SH-SY5Y (cell line): ENCODE results near the gene EMC1.

Source experiments
- GATA2 ChIP-seq: IDR thresholded peaks from 2 replicates; pipeline ENCODE4 v1.6.1; 2011; ENCODE audit warnings: mild to moderate bottlenecking, low read depth, low read length
- GATA3 ChIP-seq: IDR thresholded peaks from 2 replicates; pipeline ENCODE4 v1.6.1; 2011; ENCODE audit warnings: low read depth, mild to moderate bottlenecking, low read length, moderate library complexity

Gene EMC1

DNA sequence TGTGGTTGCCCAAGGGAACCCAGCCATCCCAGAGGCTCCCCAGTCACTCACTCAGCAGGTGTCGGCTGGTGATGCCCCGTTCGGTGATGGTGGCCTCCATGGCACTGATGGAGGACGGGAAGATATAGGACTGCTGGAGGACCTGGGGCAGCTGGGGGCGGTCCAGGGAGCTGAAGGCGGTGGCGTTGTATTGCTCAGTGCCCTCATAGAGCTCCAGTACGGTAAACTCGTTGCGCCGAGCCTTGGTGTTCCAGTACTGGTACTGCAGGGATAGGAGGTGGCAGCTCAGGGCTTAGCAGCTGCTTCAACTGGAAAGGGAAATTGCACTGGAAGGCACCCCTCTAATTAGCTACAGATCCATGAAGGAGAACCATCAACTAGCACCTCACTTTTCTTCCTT lies 28.8 kb downstream of the EMC1 start:
- no peak for TF ChIP-seq GATA3
- TF ChIP-seq GATA2 = no peak

DNA sequence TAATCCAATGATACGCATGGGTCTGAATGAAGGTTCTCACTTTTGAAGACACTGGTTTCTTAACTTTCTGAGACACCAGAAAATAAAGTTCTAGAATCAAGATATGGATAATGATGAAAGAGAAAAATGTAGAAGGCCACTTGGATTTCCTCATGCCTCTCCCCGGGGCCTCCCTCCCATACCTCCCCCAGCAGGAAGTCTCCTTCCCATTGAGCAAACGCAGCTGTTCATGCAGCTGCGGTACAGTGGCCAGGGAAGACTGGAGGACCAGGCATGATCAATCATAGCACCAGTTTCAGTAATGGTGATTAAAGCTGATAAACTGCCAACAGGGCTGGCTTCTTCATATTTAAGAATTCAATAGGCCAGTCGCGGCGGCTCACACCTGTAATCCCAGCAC lies 30.3 kb downstream of the EMC1 start:
- no peak for TF ChIP-seq GATA3

DNA sequence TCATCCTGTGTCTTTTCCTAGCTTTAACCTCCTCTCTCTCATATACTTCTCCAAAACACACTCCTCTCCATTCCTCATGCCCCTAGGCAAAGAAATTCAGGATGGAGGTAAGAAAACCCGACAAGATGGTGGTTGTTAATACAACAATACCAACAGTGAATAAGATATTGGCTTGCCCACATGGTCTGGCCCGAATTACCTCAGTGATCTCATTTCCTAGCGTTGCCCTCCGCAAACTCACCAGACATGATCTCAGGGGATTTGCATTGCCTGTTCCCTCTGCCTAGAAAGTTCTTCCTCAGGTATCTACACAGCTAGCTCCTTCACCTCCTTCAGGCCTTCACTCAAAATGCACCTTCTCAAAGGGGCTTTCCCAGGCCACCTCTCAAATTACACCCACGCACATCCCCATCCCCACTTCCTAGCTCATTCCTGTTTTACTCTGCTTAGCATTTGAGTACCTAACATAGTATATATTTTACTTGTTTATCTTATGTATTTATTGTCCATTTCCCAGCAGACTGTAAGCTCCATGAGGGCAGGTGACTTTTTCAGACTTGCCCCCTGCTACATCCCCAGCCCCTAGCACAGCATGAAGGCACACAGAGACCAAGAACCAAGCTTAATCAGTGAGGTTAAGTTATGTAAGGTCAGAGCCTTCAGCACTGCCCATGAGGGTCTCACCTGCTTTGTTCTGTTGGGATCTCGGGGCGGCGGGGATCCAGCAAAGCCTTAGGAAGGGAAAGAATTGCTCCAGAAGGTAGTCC lies 31.1 kb downstream of the EMC1 start:
- TF ChIP-seq GATA2 (no peak), GATA3 (no peak)

DNA sequence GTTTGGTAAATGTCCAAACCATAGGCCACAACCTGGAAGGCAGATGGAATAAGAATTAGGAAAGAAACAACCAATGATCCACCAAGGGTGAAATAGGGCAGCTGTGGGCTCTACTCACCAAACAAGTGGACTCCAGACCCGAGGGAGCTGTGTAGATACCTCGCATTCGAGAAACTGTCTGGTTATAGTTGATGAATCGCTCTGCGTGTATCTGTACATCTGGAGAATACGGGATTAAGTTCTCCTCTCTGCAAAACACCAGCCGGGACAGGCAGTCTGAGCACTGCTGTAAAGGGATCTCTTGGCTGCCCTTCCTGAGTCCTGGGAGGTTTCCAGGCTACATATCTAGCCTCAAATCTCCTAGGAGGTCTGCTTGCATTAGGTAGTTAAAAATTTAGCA lies 31.9 kb downstream of the EMC1 start:
- no peak for TF ChIP-seq GATA3
- TF ChIP-seq GATA2 = no peak

DNA sequence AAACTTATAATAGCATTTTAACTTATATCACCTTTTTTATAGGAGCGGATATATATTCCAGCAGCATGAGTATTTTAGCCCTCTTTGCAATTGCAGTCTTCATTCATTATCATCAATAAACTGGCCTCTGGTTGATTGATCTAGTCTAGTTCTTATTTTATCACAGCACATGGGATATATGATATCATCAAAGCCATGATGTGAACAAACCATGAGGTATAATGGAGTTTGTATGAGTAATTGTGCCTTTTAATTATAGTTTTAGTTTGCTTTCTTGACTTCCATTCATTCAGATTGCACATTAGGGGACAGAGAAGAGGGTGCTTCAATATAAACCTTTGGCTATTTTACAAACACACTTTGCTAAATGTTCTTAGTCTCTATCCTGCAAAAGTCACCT lies 37.7 kb downstream of the EMC1 start:
- no peak for TF ChIP-seq GATA3
- no peak for TF ChIP-seq GATA2

DNA sequence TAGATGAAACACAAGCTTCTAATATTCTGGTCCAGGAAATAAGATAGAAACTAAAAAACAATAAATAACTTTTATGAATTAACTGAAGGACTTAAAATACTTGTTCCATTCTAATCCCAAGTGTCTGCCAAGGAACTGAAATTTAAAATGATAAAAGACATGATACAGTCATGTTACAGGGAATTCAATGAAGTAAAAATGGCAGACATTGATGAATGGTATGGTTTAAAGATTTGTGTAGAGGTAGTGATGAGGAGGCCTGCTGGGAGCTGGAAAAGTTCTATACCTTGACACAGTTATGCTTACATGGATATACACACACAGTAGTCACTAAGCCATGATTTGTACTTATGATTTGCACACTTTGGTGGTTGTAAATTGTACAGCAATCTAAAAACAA lies 39.2 kb downstream of the EMC1 start:
- TF ChIP-seq GATA2 = no peak
- TF ChIP-seq GATA3 = no peak

DNA sequence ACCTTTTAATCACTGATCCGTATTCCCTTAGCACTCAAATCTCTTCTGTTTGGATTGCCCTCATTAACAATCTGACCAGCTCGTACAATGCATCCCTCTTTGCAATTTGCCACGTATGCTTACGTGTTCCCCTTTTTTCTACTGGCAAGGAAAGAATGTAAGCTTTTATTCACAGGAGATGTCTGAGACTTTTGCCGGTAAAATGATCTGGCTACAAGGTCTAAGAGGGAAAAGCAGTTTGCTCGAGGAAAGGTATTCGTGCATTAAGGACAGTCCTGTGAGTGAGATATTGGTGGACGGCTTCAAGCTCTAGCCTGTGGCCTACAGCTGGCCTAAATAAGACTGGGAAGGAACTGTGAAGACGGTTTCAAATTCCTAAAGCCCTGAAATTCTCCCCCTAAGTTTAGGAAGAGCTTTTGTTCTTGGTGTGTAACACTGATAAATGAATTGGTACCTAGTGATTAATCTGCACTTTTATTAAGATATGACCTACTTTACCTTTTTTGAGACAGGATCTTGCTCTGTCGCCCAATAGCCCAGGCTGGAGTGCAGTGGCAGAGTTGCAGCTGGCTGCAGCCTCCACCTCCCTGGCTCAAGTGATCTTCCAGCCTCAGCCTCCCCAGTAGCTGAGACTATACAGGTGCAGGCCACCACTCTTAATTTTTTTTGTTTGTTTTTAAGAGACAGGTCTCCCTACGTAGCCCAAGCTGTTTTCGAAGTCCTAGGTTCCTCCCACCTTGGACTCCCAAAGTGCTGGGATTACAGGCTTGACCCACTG lies 40.4 kb downstream of the EMC1 start:
- TF ChIP-seq GATA3 (no peak), GATA2 (no peak)

DNA sequence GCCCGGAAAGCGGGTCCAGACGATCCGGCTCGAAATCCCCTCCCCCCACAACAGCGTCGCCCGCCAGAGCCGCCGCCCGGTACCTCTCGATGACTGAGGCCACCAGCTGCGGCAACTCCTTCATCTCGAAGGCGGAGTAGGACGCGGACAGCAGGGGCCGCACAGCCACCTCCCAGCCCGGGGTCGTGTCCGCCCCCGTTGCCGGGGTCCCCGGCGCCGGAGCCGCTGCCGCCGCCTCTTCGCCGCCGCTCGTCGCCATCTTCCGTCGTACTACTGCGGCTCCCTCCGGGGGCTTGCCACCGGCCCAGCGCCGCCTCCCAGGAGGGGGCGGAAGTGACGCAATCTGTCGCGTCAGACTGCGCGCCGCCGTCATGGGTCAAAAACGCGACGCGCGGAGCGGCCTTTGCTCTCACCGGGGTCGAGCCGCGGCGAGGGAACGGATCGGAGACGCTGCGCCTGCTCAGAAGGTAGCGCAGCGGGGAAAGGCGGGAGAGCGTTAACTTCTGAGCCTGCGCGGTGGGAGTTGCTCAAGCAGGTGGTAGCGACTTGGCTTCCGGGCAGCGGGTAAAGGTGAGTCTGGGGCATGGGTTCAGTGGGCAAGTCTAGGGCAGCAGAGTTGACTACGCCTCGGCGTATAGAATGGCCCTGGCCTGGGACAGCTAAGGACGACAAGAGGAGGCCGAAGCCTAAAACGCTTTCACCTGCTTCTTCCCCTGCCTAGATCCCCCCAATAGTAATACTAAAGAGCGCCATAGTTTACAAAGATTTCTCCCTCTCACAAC lies 41.1 kb downstream of the EMC1 start, which contains the start of gene UBR4:
TSS of gene UBR4 (minus strand) at position 277 of the 782 bp plus-strand sequence. CDS start at position 259, 18 bp downstream.
- TF ChIP-seq GATA3 (no peak), GATA2 (no peak)

DNA sequence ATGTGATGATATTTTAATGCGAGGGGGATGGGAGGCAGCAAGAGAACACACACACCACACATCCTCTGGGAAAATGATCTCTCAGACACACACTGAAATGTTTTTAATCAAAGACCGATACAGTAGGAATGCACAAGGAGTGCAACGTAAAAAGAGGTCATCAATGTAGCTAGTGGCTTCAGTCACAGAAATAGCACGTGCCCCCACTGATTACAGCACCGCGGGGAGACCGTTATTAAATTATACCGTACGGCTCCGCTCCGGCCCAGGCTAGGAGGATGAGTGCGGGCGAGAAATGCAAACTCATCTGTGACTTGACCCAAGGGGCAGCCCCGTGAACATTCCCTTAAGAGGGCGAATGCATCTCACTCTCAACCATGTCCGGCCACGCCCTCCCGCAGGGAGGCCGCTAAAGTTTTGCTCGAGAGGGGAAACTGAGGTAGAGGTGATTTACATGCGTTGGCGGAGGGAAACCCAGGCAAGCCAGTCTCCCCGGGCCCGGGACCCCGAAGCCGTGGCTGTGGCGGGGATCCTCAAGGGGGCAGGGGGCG lies 41.8 kb downstream of the EMC1 start:
- TF ChIP-seq GATA3 (no peak), GATA2 (no peak)

DNA sequence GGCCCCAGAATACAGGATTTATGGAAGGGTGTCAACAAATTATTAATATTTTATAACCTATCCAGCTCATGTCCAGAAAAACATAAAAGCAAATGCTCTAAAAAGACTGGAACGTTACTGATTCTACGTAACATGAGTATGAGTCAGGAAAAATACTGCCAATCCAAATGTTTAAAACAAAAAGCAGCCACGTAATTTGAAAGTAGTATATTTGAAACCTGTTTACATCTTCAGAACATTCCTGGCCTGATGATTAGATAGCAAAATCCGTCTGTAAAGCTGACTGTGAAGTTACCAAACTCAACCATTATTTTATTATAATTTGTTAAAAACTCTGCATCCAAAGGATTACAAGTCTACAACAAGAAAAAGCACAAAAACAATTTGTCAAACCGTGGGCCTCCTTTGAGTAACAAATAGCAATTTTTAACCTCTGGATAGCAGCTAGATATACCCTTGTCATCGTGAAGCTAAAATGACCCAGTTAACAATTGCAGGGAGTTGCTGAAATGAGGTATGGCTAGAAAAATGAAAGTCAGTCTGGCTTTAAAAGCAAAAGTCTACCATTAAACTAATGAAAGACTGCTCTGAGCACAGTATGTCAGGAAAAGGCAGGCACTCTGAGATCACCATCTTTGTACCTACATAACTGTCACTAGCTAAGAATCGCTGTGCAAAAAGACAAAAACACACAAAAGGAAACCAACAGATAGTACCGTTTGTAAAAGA lies 42.5 kb downstream of the EMC1 start:
- TF ChIP-seq GATA2 = no peak
- TF ChIP-seq GATA3 = no peak

DNA sequence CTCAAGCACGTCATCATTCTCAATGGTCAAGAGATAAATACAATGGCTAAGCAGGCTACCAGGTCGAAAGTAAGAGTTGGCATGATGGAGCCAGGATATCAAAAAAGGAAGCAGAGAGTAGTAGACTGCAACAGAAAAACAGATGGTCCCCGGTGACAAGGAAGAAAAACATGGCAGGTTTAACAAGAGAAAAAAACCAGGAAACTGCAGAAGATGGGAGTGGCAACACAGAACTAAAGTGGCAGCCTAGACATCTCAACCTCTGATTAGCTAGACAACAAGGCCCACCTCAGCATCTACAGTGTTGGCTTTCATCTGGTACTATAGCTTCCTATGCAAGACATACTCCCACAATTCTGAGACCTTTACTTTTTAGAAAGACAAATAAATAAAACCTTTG lies 44.4 kb downstream of the EMC1 start:
- TF ChIP-seq GATA2 (no peak), GATA3 (no peak)

DNA sequence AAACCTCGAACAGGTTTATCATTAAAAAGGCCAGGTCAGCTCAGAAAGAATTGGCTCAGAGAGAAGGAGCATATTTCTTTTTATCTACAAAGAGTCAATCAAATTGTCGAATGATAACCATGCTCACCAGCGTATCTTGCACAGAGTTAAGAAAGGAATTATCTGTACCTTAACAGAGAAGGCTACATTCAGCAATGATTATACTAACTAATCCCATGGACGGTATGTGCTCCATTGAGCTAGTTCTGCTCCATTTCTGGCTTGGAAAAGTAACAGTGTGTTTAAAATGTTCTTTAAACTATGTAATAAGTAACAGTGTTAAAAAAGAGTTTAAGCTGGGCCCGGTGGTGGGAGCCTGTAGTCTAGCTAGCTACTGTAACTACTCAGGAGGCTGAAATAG lies 45.5 kb downstream of the EMC1 start:
- TF ChIP-seq GATA3 (no peak), GATA2 (no peak)

DNA sequence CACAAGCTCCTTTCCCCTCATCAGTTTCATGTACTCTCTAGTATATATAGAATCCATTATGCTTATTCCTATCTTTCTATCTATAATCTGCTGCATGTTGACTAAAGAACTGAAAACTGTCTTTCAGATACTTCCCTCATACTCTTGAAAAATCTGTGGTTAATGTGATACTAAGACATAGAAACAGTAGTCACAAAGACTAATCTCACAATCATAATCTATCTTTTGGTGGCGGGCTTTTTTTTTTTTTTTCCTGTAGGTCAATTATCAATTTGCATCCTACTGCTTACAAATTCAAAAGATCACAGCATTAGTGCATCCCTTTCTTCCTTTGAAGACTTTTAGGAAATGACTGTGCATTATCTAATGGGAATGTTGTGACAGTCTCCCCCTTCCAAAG lies 45.9 kb downstream of the EMC1 start:
- TF ChIP-seq GATA2 = no peak
- no peak for TF ChIP-seq GATA3

DNA sequence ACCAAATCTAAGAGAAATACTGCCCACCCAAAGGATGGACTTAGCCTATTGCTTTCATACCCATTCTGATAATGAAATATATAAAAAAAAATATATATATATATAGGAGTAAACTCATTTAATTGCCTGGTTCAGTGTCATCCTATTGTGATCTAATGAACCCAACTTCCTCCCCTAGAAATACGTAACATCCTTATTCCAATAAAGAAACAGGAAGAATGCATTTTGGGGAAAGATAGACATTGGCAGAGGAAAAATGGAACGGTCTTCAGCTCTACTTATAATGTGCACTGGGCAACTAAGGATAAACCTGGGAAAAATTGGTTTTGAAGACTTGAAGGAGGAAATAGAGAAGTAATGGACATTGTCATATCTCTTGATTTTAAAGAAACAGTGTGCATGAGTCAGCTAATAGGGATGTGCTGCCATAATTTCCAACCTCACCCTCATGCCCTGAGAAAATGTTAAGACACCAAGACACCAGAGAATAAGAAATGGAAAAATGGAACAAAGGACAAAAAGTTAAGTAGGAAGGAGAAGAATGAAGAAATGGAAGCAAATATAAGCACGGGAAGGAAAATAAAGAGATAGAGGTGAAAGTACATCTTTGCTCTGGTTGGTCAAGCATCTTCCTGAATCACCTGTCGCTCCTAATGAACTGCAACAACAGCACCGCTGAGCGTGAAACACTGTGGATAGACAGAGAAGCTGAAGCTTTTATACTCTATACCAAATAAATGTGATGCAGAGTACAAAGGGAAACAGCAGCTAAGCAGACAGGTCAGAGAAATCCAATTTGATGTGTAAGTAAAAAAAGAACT lies 46.7 kb downstream of the EMC1 start:
- no peak for TF ChIP-seq GATA3
- TF ChIP-seq GATA2 = no peak

DNA sequence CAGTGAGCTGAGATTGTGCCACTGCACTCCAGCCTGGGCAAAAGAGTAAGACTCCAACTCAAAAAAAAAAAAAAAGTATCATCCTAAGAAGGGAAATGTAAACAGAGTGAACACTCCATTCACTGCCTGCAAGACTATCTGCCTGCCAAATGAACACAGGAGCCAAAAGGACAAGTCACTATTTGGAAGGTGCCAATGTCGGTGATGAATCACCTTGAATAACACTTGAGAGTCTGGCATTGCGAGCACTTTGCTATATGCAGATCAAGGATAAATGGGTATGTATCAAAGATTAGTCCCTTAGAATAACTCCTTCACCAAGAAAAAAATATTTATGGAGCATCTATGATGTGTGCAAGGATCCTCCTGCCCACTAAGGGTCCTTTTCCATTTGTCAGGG lies 47.9 kb downstream of the EMC1 start:
- TF ChIP-seq GATA2 (no peak), GATA3 (no peak)
